H4 (cell line): ENCODE results near the gene JKAMP. TPM values are rescaled to one million over a fixed set of nuclear protein-coding genes. Genes with fewer than 3 reads are reported as not detected.

Experiments
- DNase-seq: peaks from one replicate; pipeline ENCODE4 v3.0.0-alpha.2; 2015; ENCODE audit warnings: low spot score
- total RNA-seq: library from RNA; depleted of rRNA; stranded (reverse); fragments of >200 nt; shearing (Covaris generic); gene quantifications from 2 replicates; pipeline ENCODE4 v1.2.3, GENCODE V29; 2014; rRNA removed

JKAMP gene
- total RNA-seq, 1 experiment from 2014 or later, result 168 TPM

GRCh38 chr14:59538936-59539335 is 54.6 kb downstream of the JKAMP start:
- no peak for DNase-seq

GRCh38 chr14:59540852-59541251 is 56.5 kb downstream of the JKAMP start:
- DNase-seq, result no peak

GRCh38 chr14:59541731-59542130 is 57.4 kb downstream of the JKAMP start:
- no peak for DNase-seq

- DNase-seq, result no peak
These were observed 59.6 kb downstream of the JKAMP start for GRCh38 chr14:59543873-59544272.

GRCh38 chr14:59547310-59547709 is 63.0 kb downstream of the JKAMP start:
- no peak for DNase-seq

Other genes with a start within 250 kb of the JKAMP start
- 0.70 and 2.1 TPM in 2 replicates for gene GPR135, start 19.1 kb upstream of the JKAMP start, total RNA-seq
- 60.8 and 68.0 TPM in 2 replicates for gene L3HYPDH, start 109 bp upstream of the JKAMP start, total RNA-seq
- gene CCDC175, start 92.3 kb downstream of the JKAMP start, total RNA-seq, result not detected in 2 replicates